Mucosa of rectum (tissue), 2 donors: ENCODE data around the gene EEF1A2.

ENCODE experiments used
- H3K27ac ChIP-seq, 2 donors: one replicate each; pipeline ENCODE4 v1.7.0; 2013; ENCODE audit warnings: inconsistent platforms in 2 of 2, low read depth in 2 of 2, low read length in 2 of 2
- H3K27me3 ChIP-seq, 2 donors: one replicate each; pipeline ENCODE4 v1.7.0; 2013; ENCODE audit warnings: low read length in 2 of 2; ENCODE audit not compliant: control insufficient read depth in 2 of 2, insufficient read depth in 2 of 2
- H3K36me3 ChIP-seq, 2 donors: one replicate each; pipeline ENCODE4 v1.7.0; 2013; ENCODE audit warnings: low read length in 2 of 2; ENCODE audit not compliant: control insufficient read depth in 2 of 2, insufficient read depth in 2 of 2
- H3K4me1 ChIP-seq, 2 donors: one replicate each; pipeline ENCODE4 v1.7.0; 2013; ENCODE audit warnings: low read length in 2 of 2, mild to moderate bottlenecking in 1 of 2; ENCODE audit not compliant: control insufficient read depth in 2 of 2, insufficient read depth in 2 of 2
- H3K4me3 ChIP-seq, 2 donors: one replicate each; pipeline ENCODE4 v1.7.0; 2013; ENCODE audit warnings: low read length in 2 of 2
- H3K9ac ChIP-seq, 2 donors: one replicate each; pipeline ENCODE4 v1.7.0; 2013; ENCODE audit warnings: low read length in 2 of 2, low read depth in 1 of 2, mild to moderate bottlenecking in 1 of 2
- H3K9me3 ChIP-seq, 2 donors: one replicate each; pipeline ENCODE4 v1.7.0; 2013; ENCODE audit warnings: low read length in 2 of 2; ENCODE audit not compliant: control insufficient read depth in 2 of 2
- donor health status: healthy.
- donor health status: Normal muscosa, but diverticular disease.

Gene EEF1A2

DNA sequence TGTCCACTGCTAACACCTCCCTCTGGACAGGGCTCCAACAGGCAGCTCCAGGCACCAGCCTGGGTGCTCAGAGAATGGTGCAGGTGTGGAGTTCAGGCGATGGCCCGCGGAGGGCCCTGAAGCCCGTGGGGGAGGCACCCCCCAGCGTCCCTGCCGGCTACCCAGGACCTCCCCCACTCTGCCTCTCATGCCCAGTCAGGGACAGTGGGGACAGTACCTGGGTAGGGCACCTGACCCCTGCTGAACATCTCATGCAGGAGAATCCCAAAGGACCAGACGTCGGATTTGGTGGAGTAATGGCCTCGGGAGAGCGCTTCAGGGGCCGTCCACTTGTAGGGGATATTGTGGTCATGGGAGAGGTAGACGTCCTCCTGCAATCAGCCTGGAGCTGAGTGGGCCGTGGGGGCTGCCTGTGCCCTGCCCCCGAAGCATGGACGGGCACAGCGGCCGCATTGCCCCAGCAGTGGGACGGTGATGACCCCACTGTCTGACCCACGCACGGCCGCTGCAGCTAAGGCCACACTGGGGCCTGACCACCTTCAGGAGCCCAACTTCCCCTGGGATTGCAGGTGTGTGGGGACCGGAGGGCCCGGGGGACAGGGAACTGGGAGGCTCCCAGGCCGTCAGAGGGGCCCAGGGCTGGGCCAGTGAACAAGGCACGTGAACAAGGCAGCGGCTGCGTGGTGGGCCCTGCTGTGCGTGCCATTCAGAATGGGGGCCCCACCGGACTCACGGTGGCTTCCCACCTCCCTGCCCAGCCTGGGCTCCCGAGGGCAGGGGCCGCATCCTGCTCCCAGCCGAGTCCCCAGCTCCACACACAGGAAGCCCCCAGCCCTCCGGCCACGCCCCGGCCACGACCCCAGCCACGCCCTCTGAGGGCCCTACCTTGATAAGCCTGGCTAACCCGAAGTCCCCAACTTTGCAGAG is 31.2 kb upstream of the EEF1A2 start:
- Histone ChIP-seq H3K4me3 (no peak overlapping the region), H3K9me3 (no peaks in the 10 kb centered on the region), H3K27me3 (no peaks in the 10 kb centered on the region), H3K36me3 (peaks cover 6 to 8% of the 10 kb centered on the region in 2 donors), H3K27ac (peak overlapping the region; percentile 58 to 67), H3K4me1 (peaks cover 24 to 33% of the 10 kb centered on the region in 2 donors), H3K9ac (peak overlapping the region in 1 of 2 donors; percentile 44)

DNA sequence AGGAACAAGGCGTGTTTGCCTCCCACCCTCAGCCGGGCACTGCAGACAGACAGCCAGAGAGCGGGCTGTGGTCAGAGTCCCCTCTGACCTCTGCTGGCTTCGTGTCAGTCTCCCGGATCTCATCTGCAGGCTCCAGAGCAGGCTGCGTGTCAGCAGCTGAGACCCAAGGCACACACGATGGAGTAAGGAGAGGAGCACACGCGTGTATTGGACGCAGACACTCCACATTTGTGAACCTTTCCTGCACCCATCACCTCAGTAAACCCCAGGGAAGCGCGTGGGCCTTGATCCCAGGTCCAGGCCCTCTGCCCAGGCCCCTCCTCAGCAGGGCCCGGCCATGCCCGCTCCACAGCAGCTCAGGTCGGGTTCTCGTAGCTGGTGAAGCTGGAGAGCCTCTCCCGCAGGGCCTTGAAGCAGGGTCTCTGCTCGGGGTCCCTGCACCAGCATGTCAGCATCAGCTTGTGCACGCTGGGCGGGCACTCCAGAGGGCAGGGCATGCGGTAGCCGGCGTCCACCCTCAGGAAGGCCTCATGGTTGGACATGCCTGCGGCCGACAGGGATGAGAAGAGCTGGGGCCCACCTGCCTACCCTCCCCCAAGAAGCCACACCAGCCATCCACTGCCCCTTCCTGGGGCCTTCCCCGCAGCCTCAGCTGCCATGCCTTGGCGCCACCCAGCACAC is 30.4 kb upstream of the EEF1A2 start:
- Histone ChIP-seq H3K4me3 (no peak overlapping the region), H3K27me3 (no peaks in the 10 kb centered on the region), H3K27ac (no peak overlapping the region), H3K9me3 (no peaks in the 10 kb centered on the region), H3K36me3 (peaks cover 6 to 8% of the 10 kb centered on the region in 2 donors), H3K9ac (no peak overlapping the region), H3K4me1 (peaks cover 16 to 25% of the 10 kb centered on the region in 2 donors)

DNA sequence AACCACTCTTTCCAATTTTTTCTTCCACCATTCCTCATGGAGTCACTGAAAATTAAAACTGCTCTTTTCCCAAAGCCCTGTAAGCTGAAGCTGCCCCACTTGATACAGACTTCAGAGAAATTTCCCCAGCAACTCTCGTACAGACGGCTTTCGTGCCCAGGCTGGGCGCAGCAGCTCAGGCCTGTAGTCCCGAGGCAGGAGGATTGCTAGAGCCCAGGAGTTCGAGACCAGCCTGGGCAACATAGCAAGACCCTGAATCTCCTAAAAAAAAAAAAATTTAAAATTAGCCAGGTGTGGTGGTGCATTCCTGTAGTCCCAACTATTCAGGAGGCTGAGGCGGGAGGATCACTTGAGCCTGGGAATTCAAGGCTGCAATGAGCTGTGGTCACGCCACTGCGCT is 28.3 kb upstream of the EEF1A2 start:
- no peaks in the 10 kb centered on the region for H3K9me3 ChIP-seq
- H3K27ac ChIP-seq = no peak overlapping the region
- no peak overlapping the region for H3K9ac ChIP-seq
- peaks cover 17 to 20% of the 10 kb centered on the region in 2 donors for H3K36me3 ChIP-seq
- no peaks in the 10 kb centered on the region for H3K27me3 ChIP-seq
- H3K4me3 ChIP-seq = no peak overlapping the region
- peaks cover 11 to 21% of the 10 kb centered on the region in 2 donors for H3K4me1 ChIP-seq

DNA sequence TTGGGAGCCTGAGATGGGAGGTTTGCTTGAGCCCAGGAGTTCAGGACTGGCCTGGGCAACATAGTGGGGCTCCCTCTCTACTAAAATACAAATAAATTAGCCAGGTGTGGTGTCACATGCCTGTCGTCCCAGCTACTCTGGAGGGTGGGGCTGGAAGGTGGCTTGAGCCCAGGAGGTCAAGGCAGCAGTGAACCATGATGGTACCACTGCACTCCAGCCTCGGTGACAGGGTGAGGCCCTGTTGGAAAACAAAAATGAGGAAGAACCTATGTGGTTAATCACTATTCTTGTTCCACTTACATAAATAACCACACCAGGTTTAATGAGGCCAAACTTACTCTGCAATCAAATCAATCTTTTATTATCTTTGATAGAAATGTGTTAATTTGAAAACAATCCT is 27.1 kb upstream of the EEF1A2 start:
- Histone ChIP-seq H3K4me1 (peaks cover 16 to 18% of the 10 kb centered on the region in 2 donors), H3K27me3 (no peaks in the 10 kb centered on the region), H3K36me3 (peaks cover 17 to 21% of the 10 kb centered on the region in 2 donors), H3K9me3 (no peaks in the 10 kb centered on the region), H3K27ac (peak overlapping the region; percentile 2 to 16), H3K4me3 (no peak overlapping the region), H3K9ac (no peak overlapping the region)

DNA sequence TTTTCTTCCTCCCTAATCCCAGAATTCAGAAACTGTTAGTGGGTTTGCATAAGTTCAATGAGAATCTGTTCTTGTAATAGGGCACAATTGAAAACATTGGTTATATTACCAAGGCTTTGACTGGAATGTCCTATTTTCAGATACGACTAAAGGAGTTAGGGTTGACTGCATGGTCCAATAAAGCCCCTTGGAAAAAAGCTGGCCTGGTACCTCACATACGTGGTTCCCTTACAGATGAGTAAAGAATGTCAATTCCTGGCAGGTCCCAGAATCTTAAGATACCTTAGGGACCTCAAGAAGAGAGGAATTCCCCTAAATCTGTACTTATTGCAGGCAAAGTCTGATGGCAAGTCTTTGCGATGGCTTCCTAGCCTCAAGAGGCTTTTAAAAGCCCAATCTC is 26.3 kb upstream of the EEF1A2 start:
- H3K4me3 ChIP-seq = no peak overlapping the region
- peaks cover 13 to 18% of the 10 kb centered on the region in 2 donors for H3K4me1 ChIP-seq
- H3K27me3 ChIP-seq = no peaks in the 10 kb centered on the region
- H3K9me3 ChIP-seq = no peaks in the 10 kb centered on the region
- H3K36me3 ChIP-seq = peaks cover 17 to 21% of the 10 kb centered on the region in 2 donors
- no peak overlapping the region for H3K27ac ChIP-seq
- no peak overlapping the region for H3K9ac ChIP-seq

DNA sequence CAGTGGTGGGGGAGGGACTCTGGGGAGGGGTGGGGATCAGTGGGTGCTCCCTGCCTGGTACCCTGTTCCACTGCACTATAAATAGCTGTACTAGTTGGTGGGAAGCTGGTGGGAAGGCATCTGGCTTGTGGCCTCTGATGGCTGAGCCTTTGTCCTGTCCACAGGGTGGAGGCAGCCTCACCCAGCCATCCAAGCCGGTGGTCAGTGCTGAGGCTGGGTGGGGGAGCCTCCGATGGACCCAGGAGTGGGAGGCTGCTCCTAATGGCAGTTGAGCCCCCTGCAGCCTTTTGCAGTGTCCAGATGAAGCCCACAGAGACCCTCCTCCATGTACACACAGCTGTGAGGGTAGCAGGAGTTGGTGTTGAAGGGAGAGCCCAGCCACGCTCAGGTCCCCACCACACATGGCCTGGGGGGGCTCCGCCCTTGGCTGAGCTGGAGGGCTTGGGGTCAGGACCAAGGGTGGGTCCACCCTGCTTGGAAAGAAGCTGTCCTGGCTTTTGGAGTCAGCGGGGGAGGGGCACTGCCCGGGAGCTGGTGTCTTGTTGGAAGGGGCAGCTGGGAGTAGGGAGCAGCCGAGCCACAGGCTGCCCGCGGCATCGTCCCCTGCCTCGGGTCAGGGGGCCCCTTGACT is 24.2 kb upstream of the EEF1A2 start:
- H3K4me3 ChIP-seq = no peak overlapping the region

DNA sequence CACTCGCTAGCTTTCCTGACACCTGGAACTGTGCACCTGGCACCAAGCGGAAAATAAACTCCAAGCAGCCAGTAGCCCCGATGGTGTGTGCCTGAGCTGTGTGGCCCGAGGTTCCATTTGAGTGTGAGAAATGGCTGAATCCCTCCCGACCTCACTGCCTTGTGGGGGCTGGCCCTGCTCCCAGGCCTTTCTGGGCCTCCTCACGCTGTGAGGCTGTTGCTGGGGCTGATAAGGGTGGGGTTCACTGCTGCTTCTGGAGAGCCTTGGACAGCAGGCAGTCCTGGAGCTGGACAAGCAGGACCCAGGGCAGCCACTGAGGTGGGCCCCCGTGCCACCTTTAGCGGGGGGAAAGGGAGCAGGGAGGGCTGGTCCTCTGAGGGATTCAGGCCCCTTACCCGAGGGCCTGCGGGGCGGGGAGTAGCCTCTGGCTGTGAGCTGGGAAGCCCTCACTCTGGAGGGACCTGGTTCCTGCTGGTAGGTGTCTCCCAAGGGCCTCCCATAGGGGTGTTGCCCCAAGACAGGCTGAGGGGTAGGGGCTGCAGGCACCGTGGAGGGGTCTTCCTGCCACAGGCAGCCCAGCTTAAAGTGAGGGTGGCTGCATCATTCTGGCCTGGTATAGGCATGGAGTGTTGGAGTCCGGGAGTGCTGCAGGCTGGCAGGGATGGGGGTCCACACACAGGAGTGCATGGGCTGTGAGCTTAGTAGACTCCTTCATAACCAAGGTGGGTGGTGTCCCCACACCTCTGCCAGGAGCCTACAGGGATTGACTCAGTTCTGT is 23.4 kb upstream of the EEF1A2 start:
- no peaks in the 10 kb centered on the region for H3K9me3 ChIP-seq
- peak overlapping the region in 1 of 2 donors; percentile 88 for H3K9ac ChIP-seq
- peak overlapping the region; percentile 56 to 65 for H3K27ac ChIP-seq
- H3K27me3 ChIP-seq = peaks cover 0 to 2% of the 10 kb centered on the region in 2 donors
- H3K36me3 ChIP-seq = peaks cover 12 to 18% of the 10 kb centered on the region in 2 donors
- H3K4me1 ChIP-seq = peaks cover 17 to 24% of the 10 kb centered on the region in 2 donors
- H3K4me3 ChIP-seq = peak overlapping the region; percentile 67 to 86

More for the DNA sequence above, 24.2 kb upstream of the EEF1A2 start:
- Histone ChIP-seq H3K4me1 (peaks cover 17 to 24% of the 10 kb centered on the region in 2 donors), H3K9ac (no peak overlapping the region), H3K27ac (no peak overlapping the region), H3K9me3 (no peaks in the 10 kb centered on the region), H3K36me3 (peaks cover 12 to 18% of the 10 kb centered on the region in 2 donors), H3K27me3 (no peaks in the 10 kb centered on the region)

DNA sequence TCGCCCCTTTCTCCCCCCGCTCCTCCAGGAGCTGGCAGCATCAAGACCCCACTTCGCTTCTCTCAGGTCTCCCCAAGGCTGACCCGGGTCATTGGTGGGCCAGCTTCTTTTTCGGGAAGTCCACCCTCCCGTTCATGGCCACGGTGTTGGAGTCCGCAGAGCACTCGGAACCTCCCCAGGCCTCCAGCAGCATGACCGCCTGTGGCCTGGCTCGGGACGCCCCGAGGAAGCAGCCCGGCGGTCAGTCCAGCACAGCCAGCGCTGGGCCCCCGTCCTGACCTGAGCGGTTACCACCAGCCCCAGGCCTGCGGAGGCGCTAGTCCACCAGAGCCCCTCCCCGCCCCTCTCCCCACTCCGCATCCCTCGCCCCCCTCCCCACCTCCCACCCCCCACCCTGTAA is 22.7 kb upstream of the EEF1A2 start:
- peak overlapping the region; percentile 93 to 98 for H3K27ac ChIP-seq
- H3K9ac ChIP-seq = peak overlapping the region; percentile 79 to 88
- peaks cover 17 to 24% of the 10 kb centered on the region in 2 donors for H3K4me1 ChIP-seq
- H3K4me3 ChIP-seq = peak overlapping the region; percentile 82 to 86
- peaks cover 0 to 2% of the 10 kb centered on the region in 2 donors for H3K27me3 ChIP-seq
- H3K36me3 ChIP-seq = peaks cover 12 to 18% of the 10 kb centered on the region in 2 donors
- no peaks in the 10 kb centered on the region for H3K9me3 ChIP-seq

DNA sequence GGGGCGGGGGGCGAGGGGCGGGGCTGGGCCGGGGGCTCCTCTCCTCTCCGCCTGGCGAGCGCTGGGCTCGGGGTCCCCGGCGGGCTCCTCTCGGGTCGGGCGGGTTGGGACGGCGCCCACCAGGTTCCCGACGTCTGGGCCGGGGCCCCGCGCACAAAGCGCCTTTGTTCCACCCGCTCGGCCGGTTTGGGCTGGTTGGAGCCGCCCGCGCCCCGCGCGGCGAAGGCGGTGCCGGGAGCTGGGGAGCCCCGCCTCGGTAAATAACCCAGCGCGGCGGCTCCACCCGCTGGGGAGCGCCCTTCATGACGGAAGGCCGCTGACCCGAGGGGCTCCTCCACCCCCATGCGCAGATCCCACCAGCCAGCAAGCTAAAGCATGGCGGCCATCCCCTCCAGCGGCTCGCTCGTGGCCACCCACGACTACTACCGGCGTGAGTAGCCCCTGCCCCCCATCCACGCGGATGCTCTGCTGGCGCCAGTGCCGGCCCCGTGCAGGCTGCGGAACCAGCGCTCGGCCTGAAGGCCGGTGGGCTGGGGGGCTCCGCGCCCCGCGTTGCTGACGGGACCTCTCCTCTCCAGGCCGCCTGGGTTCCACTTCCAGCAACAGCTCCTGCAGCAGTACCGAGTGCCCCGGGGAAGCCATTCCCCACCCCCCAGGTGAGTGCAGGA is 22.2 kb upstream of the EEF1A2 start:
- Histone ChIP-seq H3K36me3 (peaks cover 12 to 18% of the 10 kb centered on the region in 2 donors), H3K27ac (peak overlapping the region; percentile 93 to 98), H3K9me3 (no peaks in the 10 kb centered on the region), H3K4me3 (peak overlapping the region; percentile 82 to 86), H3K4me1 (peaks cover 17 to 23% of the 10 kb centered on the region in 2 donors), H3K9ac (peak overlapping the region; percentile 79 to 88), H3K27me3 (peaks cover 0 to 2% of the 10 kb centered on the region in 2 donors)
